ENCODE data around the gene SMYD3.

The SMYD3 gene

GRCh38 chr1:246232126-246232525, 275.0 kb downstream of the SMYD3 start:
- Histone ChIP-seq H3K27me3 (replicated peaks; ENCODE audit: insufficient read depth, low read length) (no peaks in the 10 kb centered on the region), H3K79me2 (ENCODE audit: low read length) (no peaks in the 10 kb centered on the region), H4K20me1 (ENCODE audit: insufficient read depth, low read length) (no peaks in the 10 kb centered on the region), H3K9ac (ENCODE audit: low read length) (no peak overlapping the region), H3K27ac (ENCODE audit: low read length) (no peak overlapping the region), H3K4me2 (ENCODE audit: low read depth, low read length) (no peak overlapping the region), H3K9me2 (replicated peaks; ENCODE audit: insufficient read depth, low read length) (no peaks in the 10 kb centered on the region), H3K4me1 (ENCODE audit: low read length) (no peaks in the 10 kb centered on the region), H2AFZ (ENCODE audit: low read length) (no peak overlapping the region), H3F3A (ENCODE audit: insufficient read depth, low read length) (no peaks in the 10 kb centered on the region), H3K9me3 (replicated peaks; ENCODE audit: insufficient read depth, low read length) (no peaks in the 10 kb centered on the region), H3K36me3 (replicated peaks; ENCODE audit: insufficient read depth, low read length) (no peaks in the 10 kb centered on the region), H3K4me3 (ENCODE audit: low read length) (no peak overlapping the region)
- DNase-seq: no peak
- TF ChIP-seq EZH2 (optimal IDR thresholded peaks at IDR 0.05; ENCODE audit: low read depth, low read length) (no peak), EZH2phosphoT487 (IDR thresholded peaks at IDR 0.05; ENCODE audit: low read length) (no peak), CTCF (IDR thresholded peaks at IDR 0.05; ENCODE audit: low read length) (no peak)

- Histone ChIP-seq H3K36me3 (replicated peaks; ENCODE audit: insufficient read depth, low read length) (no peaks in the 10 kb centered on the region), H4K20me1 (ENCODE audit: insufficient read depth, low read length) (no peaks in the 10 kb centered on the region), H3K9me3 (replicated peaks; ENCODE audit: insufficient read depth, low read length) (no peaks in the 10 kb centered on the region), H3K4me2 (ENCODE audit: low read depth, low read length) (no peak overlapping the region), H3K27me3 (replicated peaks; ENCODE audit: insufficient read depth, low read length) (no peaks in the 10 kb centered on the region), H3K4me1 (ENCODE audit: low read length) (no peaks in the 10 kb centered on the region), H3K4me3 (ENCODE audit: low read length) (no peak overlapping the region), H3K27ac (ENCODE audit: low read length) (no peak overlapping the region), H3K9me2 (replicated peaks; ENCODE audit: insufficient read depth, low read length) (no peaks in the 10 kb centered on the region), H3K79me2 (ENCODE audit: low read length) (no peaks in the 10 kb centered on the region), H3F3A (ENCODE audit: insufficient read depth, low read length) (no peaks in the 10 kb centered on the region), H3K9ac (ENCODE audit: low read length) (no peak overlapping the region), H2AFZ (ENCODE audit: low read length) (no peak overlapping the region)
- DNase-seq: no peak
- TF ChIP-seq CTCF (IDR thresholded peaks at IDR 0.05; ENCODE audit: low read length) (no peak), EZH2 (optimal IDR thresholded peaks at IDR 0.05; ENCODE audit: low read depth, low read length) (no peak), EZH2phosphoT487 (IDR thresholded peaks at IDR 0.05; ENCODE audit: low read length) (no peak)
Measured at GRCh38 chr1:246226041-246226440, 281.0 kb downstream of the SMYD3 start.

GRCh38 chr1:246221485-246222255, 285.4 kb downstream of the SMYD3 start:
- DNase-seq: no peak
- Histone ChIP-seq H3K4me3 (ENCODE audit: low read length) (no peak overlapping the region), H3K4me2 (ENCODE audit: low read depth, low read length) (no peak overlapping the region), H3F3A (ENCODE audit: insufficient read depth, low read length) (no peaks in the 10 kb centered on the region), H4K20me1 (ENCODE audit: insufficient read depth, low read length) (no peaks in the 10 kb centered on the region), H3K27me3 (replicated peaks; ENCODE audit: insufficient read depth, low read length) (no peaks in the 10 kb centered on the region), H2AFZ (ENCODE audit: low read length) (no peak overlapping the region), H3K27ac (ENCODE audit: low read length) (no peak overlapping the region), H3K4me1 (ENCODE audit: low read length) (no peaks in the 10 kb centered on the region), H3K9me3 (replicated peaks; ENCODE audit: insufficient read depth, low read length) (no peaks in the 10 kb centered on the region), H3K9me2 (replicated peaks; ENCODE audit: insufficient read depth, low read length) (no peaks in the 10 kb centered on the region), H3K79me2 (ENCODE audit: low read length) (no peaks in the 10 kb centered on the region), H3K9ac (ENCODE audit: low read length) (no peak overlapping the region), H3K36me3 (replicated peaks; ENCODE audit: insufficient read depth, low read length) (no peaks in the 10 kb centered on the region)
- TF ChIP-seq CTCF (IDR thresholded peaks at IDR 0.05; ENCODE audit: low read length) (no peak), EZH2 (optimal IDR thresholded peaks at IDR 0.05; ENCODE audit: low read depth, low read length) (no peak), EZH2phosphoT487 (IDR thresholded peaks at IDR 0.05; ENCODE audit: low read length) (no peak)
